GM19193 (cell line): Measurements from ENCODE around the gene PPP1R14B.

Experiments
- POLR2A ChIP-seq: IDR thresholded peaks from 4 replicates; pipeline ENCODE4 v1.6.1; 2011; ENCODE audit not compliant: insufficient read depth, insufficient read length; ENCODE audit errors: extremely low read depth

The PPP1R14B gene

DNA sequence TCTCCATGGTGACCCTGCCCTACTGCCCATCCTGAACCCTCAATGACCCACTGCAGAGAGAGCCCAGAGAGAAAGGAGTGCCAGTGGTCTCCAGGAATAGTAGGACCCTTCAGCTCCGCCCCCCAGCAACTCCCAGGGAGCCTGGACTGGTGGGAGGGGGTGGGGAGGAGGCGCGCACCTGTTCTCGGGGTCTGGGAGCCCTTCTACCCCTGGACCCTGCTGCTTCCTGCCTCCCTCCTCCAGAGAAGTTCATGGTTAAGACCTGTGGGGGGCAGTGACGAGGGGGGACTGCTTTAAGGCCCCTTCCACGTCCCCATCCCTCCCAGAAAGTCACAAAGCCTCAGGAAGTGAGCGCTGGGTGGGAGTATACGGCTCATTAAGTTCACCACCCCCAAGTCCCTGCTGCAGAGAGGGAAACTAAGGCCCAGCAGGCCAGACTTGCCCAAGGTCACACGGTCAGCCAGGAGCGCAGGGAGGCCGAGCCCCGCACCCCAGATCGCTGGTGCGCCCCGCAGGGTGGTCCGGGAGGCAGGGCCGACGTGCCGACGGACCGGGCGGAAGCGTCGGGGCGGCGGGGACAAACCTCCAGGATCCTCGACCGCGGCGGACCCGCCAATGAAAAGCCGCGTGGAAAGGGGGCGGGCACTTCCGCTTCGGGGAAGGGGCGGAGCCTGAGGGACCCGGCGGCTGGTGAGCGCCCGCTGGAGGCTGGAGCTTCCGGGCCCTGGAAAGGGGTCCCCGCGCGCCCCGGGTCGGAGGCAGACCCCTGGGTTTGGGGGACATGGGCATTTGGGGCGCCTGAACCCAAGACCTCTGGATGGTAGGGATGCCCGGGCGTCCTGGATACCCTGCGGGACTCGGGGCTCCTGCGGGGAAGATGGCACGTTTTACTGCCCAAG is 20.9 kb downstream of the PPP1R14B start, which contains the start of the genes NUDT22 and TRPT1:
TSS of gene NUDT22 (plus strand) at position 667 of the 899 bp plus-strand sequence. CDS start 379 bp downstream, outside the sequence.
TSS of gene TRPT1 (minus strand) at position 579 of the 899 bp plus-strand sequence. CDS start at position 253, 326 bp downstream.
- TF ChIP-seq POLR2A = peak; percentile 81

DNA sequence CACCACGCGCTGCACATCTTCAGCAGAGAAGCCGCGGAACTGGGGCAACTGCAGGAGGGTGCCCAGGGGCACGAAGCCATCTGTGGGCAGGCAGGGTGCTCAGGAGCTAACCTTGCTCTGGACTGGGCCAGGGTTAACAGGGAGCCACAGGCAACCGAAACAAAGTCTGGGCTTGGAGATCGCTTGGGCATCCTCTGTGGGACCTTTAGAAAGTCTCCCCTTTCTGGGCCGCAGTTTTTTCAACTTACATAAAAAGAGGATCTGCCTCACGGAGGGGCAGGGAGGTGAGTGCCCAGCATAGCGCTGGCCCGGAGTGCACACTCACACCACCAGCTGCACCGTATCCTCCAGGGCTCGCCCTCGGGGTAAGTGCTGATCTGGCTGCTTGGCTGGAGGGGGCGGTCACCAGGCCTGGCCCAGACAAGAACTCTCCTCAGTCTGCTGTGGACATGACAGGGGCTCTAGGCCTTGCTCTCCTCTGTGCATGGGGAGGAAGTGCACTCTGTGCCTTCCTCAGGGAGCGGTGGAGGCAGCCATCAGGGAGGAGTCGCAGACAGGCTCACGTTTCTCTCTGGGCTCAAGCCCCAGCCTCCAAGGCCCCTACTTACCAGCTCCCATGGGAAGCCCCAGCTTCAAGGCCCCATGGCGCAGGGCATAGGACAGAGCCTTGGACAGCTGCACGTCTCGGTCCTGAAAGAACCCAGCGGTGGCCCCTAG is 21.7 kb downstream of the PPP1R14B start:
- TF ChIP-seq POLR2A = no peak

DNA sequence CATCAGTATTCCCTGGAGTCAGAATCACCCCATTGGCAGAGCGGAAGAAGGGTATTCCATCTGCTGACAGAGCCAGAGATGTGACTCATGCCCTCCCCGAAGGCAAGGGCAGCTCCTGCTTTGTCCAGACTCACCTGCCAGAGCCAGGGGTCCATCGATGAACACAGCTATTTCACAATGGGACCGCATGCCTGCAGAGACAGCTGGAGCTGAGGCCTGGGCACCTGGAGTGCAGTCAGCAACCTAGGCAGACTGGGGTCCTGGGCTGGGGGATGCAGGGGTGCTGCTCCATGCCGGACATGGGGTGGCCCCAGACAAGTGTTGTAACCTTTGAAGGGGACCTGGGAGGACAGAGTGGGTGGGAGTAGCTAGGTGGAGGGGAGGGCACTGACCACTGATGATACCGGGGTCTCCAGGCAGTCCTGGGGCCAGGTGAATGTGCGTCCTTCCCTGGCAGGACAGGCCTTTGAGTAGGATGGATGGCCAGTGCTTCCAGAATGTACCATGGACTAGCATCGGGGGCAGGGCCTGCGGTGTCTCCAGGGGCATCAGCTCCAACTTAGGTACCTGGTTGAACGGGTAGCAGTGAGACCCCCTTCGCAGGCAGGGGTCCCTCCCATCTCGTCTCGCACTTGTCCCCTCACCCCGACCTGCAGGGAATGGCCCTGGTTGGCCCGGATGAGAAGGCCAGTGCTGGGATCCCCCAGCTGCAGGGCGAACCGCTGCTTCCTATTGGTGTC is 22.4 kb downstream of the PPP1R14B start:
- TF ChIP-seq POLR2A = no peak

DNA sequence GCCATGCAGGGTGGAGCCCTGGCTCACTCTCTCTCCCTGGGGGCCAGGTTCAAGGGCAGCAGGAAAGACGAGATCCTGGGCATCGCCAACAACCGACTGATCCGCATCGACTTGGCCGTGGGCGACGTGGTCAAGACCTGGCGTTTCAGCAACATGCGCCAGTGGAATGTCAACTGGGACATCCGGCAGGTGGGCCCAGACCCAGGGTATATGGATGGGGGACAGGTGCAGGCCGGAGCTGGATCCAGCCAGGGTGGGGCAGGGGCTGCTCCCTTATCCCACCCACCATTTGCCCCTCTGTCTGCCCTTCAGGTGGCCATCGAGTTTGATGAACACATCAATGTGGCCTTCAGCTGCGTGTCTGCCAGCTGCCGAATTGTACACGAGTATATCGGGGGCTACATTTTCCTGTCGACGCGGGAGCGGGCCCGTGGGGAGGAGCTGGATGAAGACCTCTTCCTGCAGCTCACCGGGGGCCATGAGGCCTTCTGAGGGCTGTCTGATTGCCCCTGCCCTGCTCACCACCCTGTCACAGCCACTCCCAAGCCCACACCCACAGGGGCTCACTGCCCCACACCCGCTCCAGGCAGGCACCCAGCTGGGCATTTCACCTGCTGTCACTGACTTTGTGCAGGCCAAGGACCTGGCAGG is 23.6 kb downstream of the PPP1R14B start:
- TF ChIP-seq POLR2A = no peak

GRCh38 chr11:64222651-64223000 is 24.1 kb downstream of the PPP1R14B start:
- TF ChIP-seq POLR2A = no peak

DNA sequence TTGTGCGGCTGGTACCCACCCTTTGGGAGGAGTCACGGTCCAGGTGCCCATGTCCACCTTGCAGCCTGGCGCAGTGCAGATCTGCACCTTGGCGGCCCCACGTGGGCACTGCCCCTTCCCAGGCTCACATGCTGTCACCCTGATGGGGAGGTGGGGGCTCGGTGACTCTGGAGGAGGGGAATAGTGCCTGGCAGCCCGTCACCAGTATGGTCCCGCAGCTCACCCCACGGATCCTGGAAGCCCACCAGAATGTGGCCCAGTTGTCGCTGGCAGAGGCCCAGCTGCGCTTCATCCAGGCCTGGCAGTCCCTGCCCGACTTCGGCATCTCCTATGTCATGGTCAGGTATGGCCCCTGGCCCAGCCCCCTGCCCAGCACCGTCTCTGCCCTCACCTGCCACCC is 25.9 kb downstream of the PPP1R14B start:
- TF ChIP-seq POLR2A = no peak

GRCh38 chr11:64220271-64220670 is 26.5 kb downstream of the PPP1R14B start:
- TF ChIP-seq POLR2A = no peak

DNA sequence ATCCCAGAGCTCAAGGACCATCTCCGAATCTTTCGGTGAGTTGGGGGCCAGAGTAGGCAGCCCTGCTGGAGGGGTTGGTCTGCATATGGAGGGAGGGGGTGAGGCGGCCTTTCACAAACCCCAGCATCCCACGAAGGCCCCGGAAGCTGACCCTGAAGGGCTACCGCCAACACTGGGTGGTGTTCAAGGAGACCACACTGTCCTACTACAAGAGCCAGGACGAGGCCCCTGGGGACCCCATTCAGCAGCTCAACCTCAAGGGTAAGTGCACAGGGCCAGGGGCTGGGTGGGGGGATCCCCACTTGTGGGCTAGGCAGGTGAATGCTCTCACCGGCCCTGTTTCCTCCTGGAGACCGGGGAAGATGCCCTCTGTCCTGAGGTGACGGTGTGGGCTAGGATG is 27.0 kb downstream of the PPP1R14B start:
- TF ChIP-seq POLR2A = no peak

DNA sequence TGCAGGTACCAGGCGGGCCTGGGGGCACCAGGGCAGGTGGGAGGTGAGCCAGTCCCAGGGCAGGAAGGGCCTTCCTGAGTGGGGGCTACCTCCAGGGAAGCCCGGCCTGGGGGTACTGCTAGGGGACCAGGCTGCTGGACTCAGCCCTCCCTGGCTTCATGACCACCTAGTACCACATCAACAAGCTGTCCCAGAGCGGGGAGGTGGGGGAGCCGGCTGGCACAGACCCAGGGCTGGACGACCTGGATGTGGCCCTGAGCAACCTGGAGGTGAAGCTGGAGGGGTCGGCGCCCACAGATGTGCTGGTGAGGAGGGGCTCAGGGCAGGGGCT is 27.4 kb downstream of the PPP1R14B start:
- TF ChIP-seq POLR2A = no peak

DNA sequence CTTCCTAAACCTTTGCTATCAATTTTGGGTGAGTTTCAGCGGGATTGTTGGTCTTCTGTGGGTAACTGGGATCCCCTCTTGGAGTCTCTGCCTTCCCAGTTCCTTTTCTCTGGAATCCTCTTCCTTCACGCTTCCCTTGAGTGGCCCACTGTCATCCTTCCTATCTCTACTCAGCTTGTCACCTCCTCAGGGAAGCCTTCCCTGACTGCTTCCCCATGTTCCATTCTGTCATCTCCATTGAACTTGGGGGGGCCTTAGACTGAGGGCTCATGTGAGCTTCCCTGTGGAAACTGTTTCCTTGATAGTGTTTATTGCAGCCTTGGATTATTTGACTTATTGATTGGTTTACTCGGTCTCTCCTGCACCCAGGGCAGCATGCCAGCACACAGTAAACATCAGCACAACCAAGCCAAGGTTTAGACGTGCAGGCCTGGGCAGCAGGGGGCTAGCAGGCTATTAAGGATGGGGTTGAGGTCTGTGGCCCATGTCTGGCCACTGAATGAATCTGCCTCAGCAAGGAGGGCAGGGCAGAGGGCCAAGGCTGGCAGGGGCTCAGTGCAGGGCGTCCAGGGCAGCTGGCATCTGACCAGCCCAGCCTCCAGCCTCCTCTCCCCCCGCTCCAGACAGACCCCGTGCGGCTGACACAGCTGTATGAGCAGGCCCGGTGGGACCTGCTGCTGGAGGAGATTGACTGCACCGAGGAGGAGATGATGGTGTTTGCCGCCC is 28.0 kb downstream of the PPP1R14B start:
- TF ChIP-seq POLR2A = no peak

- TF ChIP-seq POLR2A = no peak
Measured at GRCh38 chr11:64216879-64217278, 29.9 kb downstream of the PPP1R14B start.

DNA sequence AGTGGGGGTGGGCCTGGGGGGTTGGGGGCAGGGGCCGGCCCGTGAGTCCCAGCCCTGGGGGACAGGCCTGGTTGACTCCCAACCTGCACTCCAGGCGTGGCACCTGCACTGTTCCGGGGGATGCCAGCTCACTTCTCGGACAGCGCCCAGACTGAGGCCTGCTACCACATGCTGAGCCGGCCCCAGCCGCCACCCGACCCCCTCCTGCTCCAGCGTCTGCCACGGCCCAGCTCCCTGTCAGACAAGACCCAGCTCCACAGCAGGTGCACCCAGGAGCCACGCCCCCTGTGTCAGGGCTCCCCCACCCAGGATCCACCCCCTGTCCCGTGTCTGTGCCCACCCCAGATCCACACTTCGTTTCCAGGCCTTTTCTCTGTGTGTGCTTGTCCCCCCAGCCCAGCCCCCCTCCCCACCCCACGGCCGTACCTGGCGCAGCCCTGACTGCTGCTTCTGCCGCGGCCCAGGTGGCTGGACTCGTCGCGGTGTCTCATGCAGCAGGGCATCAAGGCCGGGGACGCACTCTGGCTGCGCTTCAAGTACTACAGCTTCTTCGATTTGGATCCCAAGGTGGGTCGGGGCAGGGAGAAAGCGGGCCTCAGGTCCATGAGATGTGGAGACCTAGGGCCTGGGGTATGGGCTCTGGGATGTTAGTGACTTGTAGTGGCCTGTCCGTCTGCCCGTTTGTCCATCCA is 35.4 kb downstream of the PPP1R14B start:
- TF ChIP-seq POLR2A = no peak

- no peak for TF ChIP-seq POLR2A
Measured at GRCh38 chr11:64210301-64211020, 36.3 kb downstream of the PPP1R14B start.
